NCI-H1694 (cell line): ENCODE measurements around the gene ZGPAT.

Experiments used
- DNase-seq: peaks from one replicate; lab custom pipeline; 2025; lab: John Stamatoyannopoulos, UW

The ZGPAT gene

DNA sequence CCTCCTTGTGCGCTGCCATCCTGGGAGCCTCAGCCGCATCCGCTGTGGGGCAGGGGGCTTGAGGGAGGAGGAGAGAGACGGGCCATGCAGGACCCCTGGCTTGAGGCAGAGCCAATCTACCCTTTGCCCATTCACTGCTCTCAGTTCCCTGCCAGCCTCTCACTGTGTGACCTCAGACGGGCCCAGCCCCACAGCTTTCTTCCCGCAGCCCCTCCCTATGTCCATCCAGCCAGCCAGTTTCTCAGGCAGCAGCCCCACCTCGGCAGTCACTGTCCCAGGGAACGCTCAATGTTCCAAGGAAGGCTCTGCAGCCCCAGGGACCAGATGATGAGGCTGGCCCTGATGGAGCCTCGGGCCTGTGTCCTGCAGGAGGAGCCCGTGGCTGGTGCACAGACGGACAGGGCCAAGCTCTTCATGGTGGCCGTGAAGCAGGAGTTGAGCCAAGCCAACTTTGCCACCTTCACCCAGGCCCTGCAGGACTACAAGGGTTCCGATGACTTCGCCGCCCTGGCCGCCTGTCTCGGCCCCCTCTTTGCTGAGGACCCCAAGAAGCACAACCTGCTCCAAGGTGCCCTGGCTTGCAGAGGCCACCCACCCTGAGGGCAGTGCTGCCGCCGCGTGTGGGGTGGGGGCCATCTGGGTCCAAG is 15.3 kb upstream of the ZGPAT start:
- no peak for DNase-seq

- no peak for DNase-seq
These were observed 14.6 kb upstream of the ZGPAT start for GRCh38 chr20:63693083-63693732.

DNA sequence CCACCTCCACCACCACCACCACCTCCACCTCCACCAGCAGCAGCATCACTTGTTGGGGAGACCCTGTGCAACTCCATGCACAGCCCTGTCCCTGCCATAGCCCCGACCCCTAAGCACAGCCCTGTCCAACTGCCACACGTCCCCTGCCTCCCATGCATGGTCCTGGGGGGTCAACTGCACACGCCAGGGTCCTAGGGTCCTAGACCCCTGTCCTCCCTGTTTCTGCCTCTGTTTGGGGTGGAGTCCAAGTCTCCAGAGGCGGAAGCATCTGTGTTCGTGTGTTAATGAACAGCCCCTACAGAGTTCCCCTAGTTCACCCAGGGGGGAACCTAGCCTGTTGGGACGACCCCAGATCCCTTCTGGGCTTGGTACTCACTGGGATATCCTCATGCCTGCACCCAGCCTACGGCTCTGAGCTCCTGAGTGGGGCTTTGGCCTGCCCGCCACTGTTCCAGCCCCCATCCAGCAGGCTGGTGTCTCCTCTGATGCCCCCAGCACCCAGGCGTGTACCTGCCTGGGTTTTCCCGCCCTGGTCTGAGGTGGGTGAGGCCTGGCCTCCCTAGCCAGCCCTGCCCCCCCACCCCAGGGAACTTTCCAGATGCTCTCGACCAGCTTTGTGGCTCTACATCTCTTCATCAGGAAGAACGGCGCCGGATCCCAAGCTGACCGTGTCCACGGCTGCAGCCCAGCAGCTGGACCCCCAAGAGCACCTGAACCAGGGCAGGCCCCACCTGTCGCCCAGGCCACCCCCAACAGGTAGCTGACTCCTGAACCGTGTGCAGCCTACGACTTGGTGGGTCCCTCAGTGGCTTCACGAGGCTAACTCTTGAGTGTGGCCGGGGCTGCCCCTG is 13.9 kb upstream of the ZGPAT start:
- no peak for DNase-seq

GRCh38 chr20:63694584-63695423 is 13.0 kb upstream of the ZGPAT start:
- DNase-seq: no peak

GRCh38 chr20:63695424-63696305 is 12.2 kb upstream of the ZGPAT start:
- no peak for DNase-seq

GRCh38 chr20:63696306-63696627 is 11.6 kb upstream of the ZGPAT start:
- DNase-seq: no peak

DNA sequence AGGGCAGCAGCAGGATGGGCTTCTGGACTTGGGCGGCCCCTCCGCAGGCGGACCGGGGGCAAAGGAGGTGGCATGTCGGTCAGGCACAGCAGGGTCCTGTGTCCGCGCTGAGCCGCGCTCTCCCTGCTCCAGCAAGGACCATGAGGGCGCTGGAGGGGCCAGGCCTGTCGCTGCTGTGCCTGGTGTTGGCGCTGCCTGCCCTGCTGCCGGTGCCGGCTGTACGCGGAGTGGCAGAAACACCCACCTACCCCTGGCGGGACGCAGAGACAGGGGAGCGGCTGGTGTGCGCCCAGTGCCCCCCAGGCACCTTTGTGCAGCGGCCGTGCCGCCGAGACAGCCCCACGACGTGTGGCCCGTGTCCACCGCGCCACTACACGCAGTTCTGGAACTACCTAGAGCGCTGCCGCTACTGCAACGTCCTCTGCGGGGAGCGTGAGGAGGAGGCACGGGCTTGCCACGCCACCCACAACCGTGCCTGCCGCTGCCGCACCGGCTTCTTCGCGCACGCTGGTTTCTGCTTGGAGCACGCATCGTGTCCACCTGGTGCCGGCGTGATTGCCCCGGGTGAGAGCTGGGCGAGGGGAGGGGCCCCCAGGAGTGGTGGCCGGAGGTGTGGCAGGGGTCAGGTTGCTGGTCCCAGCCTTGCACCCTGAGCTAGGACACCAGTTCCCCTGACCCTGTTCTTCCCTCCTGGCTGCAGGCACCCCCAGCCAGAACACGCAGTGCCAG is 11.0 kb upstream of the ZGPAT start, which contains the start of gene TNFRSF6B:
TNFRSF6B (plus strand) TSS at position 25 of the 729 bp plus-strand sequence; CDS start at position 141, 116 bp downstream.
- DNase-seq: no peak

DNA sequence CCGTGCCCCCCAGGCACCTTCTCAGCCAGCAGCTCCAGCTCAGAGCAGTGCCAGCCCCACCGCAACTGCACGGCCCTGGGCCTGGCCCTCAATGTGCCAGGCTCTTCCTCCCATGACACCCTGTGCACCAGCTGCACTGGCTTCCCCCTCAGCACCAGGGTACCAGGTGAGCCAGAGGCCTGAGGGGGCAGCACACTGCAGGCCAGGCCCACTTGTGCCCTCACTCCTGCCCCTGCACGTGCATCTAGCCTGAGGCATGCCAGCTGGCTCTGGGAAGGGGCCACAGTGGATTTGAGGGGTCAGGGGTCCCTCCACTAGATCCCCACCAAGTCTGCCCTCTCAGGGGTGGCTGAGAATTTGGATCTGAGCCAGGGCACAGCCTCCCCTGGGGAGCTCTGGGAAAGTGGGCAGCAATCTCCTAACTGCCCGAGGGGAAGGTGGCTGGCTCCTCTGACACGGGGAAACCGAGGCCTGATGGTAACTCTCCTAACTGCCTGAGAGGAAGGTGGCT is 10.4 kb upstream of the ZGPAT start:
- DNase-seq: no peak

DNA sequence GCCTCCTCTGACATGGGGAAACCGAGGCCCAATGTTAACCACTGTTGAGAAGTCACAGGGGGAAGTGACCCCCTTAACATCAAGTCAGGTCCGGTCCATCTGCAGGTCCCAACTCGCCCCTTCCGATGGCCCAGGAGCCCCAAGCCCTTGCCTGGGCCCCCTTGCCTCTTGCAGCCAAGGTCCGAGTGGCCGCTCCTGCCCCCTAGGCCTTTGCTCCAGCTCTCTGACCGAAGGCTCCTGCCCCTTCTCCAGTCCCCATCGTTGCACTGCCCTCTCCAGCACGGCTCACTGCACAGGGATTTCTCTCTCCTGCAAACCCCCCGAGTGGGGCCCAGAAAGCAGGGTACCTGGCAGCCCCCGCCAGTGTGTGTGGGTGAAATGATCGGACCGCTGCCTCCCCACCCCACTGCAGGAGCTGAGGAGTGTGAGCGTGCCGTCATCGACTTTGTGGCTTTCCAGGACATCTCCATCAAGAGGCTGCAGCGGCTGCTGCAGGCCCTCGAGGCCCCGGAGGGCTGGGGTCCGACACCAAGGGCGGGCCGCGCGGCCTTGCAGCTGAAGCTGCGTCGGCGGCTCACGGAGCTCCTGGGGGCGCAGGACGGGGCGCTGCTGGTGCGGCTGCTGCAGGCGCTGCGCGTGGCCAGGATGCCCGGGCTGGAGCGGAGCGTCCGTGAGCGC is 9.8 kb upstream of the ZGPAT start:
- DNase-seq: no peak

- DNase-seq: no peak
These were observed 8.9 kb upstream of the ZGPAT start for GRCh38 chr20:63698739-63699465.

DNA sequence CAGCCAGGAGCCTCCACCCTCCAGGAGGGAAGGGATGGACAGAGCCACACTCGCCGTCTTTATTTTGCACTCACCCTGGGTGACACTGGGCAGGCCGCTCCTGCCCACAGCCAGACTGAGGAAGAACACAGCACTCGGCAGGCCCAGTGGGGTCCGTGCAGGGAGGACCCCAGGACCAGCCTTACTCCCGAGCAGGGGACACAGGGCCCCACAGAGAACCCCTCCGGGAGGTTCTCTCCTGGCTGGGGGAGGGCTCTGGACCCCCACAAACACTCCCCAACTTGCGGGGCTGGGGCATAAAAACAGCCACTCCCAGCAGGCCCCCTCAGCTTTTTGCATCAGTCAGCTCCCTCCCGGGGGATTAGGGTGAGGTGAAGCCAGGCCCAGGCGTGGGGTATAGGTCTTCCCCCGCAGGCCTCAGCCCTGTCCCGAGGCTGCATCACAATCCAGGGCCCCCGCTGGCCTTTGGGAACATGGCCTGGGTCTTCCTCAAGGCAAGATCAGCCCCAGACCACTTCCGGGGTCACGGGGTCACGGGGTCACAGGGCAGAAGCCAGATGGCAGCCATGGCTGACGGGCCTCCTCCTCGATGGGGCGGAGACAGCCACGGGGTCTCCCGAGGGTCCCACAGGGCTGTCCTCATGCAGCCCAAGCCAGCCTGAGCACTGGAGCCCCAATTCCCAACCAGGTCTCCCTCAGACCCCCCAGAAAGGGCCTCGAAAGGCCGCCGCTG is 8.2 kb upstream of the ZGPAT start:
- no peak for DNase-seq

- no peak for DNase-seq
These were observed 7.4 kb upstream of the ZGPAT start for GRCh38 chr20:63700199-63701050.

DNA sequence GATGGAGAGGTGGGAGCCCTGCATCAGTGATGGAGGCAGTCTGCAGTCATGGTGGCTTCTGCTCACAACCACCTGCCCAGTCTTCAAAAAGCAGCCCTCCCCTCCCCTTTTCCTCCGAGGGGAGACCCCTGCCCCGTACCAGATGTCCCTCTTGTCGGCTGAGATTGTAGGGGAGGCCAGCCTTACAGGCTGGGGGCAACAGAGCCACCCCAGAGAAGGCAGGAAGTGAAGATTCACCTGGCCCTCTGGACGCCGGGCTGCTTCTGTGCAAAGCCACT is 6.8 kb upstream of the ZGPAT start:
- DNase-seq: no peak

DNA sequence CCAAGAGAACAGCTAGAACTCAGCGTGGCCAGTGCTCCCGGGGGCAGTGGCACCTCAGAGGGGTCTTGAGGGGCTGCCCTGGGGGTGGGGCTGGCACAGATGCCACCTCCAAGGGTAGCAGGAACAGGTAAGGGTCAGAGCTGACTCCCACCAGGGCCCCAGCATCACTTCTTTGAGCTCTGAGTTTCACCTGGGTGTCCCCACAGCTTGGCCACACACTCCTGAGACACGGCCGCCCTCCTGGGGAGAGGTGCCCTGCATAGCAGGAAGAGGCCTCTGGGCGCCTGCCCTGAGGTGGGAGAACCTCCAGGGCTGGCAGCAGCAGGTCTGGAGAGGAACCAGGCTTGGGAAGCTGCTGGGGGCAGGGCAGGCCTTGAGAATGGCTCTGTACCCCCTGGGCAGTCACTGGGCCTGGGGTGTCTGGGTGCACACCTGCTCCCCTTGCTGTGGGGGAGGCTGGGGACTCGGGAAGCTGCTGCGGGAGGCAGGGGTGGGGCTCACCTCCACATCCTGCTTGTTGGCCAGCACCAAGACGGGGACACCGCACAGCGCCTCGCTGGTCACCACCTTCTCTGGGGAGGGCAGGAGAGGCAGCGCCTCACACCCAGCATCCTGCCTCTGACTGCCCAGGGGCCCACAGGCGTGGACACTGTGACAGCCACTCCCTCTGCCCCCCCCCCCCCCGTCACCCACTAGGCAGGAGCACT is 6.4 kb upstream of the ZGPAT start:
- DNase-seq: no peak

DNA sequence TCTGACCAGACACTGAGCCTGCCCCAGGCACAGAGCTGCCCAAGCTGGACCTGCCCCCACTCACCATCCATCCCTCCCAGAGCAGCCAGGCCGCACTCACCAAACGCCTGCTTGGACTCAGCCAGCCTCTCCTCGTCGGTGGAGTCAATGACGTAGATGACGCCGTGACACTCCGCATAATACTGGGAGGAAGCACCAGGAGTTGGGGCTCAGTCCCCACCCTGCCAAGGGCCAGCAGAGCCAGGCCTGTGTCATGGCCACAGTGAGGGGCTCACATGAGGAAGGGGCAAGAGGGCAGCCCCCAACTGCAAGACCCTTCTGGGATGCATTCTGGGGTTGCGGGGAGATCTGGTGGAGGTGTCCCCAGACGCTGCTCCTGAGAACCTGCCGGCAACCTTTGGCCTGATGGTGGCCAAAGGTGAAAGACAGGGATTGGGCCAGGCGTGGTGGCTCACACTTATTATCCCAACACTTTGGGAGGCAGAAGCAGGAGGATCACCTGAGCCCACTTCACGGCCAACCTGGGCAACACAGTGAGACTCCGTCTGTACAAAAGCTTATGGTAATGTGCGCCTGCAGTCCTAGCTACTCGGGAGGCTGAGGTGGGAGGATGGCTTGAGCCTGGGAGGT is 5.7 kb upstream of the ZGPAT start:
- no peak for DNase-seq

GRCh38 chr20:63702751-63703470 is 4.9 kb upstream of the ZGPAT start:
- no peak for DNase-seq
